Activated CD8-positive, alpha-beta T cell treated with anti-CD3 and anti-CD28 coated beads for 36 hours (primary cell): ENCODE measurements around the gene PKN1. TPM values are rescaled to one million over a fixed set of nuclear protein-coding genes. Genes with fewer than 3 reads are reported as not detected.

Experiments
- ATAC-seq: fragments of 200-7000 bp; cut with Tn5 transposase; one replicate; pipeline ENCODE4 v1.10.0; 2021; ENCODE audit warnings: mild to moderate bottlenecking, moderate library complexity
- CTCF ChIA-PET: fragments of 350-600 bp; sonication (Branson Sonifier 250); formaldehyde crosslinking; loops from one replicate; lab custom pipeline; 2021; ENCODE audit warnings: antibody characterized with exemption; lab: Charles Lee
- POLR2A ChIA-PET: fragments of 350-600 bp; sonication (Branson Sonifier 250); formaldehyde crosslinking; loops from one replicate; lab custom pipeline; 2021; ENCODE audit warnings: antibody characterized with exemption; lab: Charles Lee
- DNase-seq: peaks from one replicate; pipeline ENCODE4 v3.0.0-alpha.2; 2020
- H3K27ac Mint-ChIP-seq: one replicate; pipeline ENCODE4 v1.8.0; 2021; ENCODE audit warnings: mild to moderate bottlenecking, mixed read lengths
- H3K27me3 Mint-ChIP-seq: one replicate; pipeline ENCODE4 v1.8.0; 2021; ENCODE audit warnings: mixed read lengths
- H3K36me3 Mint-ChIP-seq: one replicate; pipeline ENCODE4 v1.8.0; 2021; ENCODE audit warnings: low read depth, mixed read lengths
- H3K4me1 Mint-ChIP-seq: one replicate; pipeline ENCODE4 v1.8.0; 2021; ENCODE audit warnings: low read depth, mixed read lengths
- H3K4me3 Mint-ChIP-seq: one replicate; pipeline ENCODE4 v1.8.0; 2021; ENCODE audit warnings: mild to moderate bottlenecking, moderate library complexity, mixed read lengths
- H3K9me3 Mint-ChIP-seq: one replicate; pipeline ENCODE4 v1.8.0; 2021; ENCODE audit warnings: mixed read lengths
- CTCF ChIP-seq: fragments of 200-600 bp; IDR thresholded peaks from one replicate; pipeline ENCODE4 v1.8.0; 2022; ENCODE audit warnings: antibody characterized with exemption, mild to moderate bottlenecking
- intact Hi-C: fragments of 100-400 bp; cut with micrococcal nuclease; formaldehyde crosslinking; loops from one replicate; pipeline ENCODE4 v1.10.0; 2022
- total RNA-seq, 2 experiments: library from RNA; stranded (reverse); gene quantifications; one replicate each; pipeline ENCODE4 v1.2.3, GENCODE V29; 2021

The PKN1 gene
- total RNA-seq, 2 experiments from 2014 or later, result 172 to 192 TPM

- peaks cover 79% of the 10 kb centered on the region for H3K36me3 Mint-ChIP-seq
- no peak for ATAC-seq
- intact Hi-C loops, result no loop called here
- no peaks in the 10 kb centered on the region for H3K27me3 Mint-ChIP-seq
- no peak overlapping the region for H3K4me3 Mint-ChIP-seq
- DNase-seq, result no peak
- H3K27ac Mint-ChIP-seq, result no peak overlapping the region
- POLR2A ChIA-PET, result interaction anchor here (0.9 to 9.4 kb wide), 8 partner anchors 11 to 212 kb away, joined by 3 to 168 read pairs (median 4); partner anchors contain the start of gene ADGRE5
- H3K9me3 Mint-ChIP-seq, result no peaks in the 10 kb centered on the region
- H3K4me1 Mint-ChIP-seq, result peaks cover 56% of the 10 kb centered on the region
- CTCF ChIA-PET, result interaction anchor here (1.5 to 2.3 kb wide), 2 partner anchors 50 to 54 kb away, joined by 6 read pairs; no protein-coding TSS in a partner anchor
- TF ChIP-seq CTCF, result no peak
Measured at GRCh38 chr19:14412324-14412995, 20.6 kb upstream of the PKN1 start.

- H3K4me3 Mint-ChIP-seq, result no peak overlapping the region
- intact Hi-C loops, result no loop called here
- ChIA-PET CTCF (interaction anchor here (1.0 to 2.3 kb wide), 3 partner anchors 26 to 55 kb away, joined by 3 to 6 read pairs (median 6); no protein-coding TSS in a partner anchor), POLR2A (interaction anchor here (0.6 to 8.9 kb wide), 7 partner anchors 7 to 240 kb away, joined by 3 to 58 read pairs (median 5); partner anchors contain the start of gene ADGRE5)
- ATAC-seq (no peak), DNase-seq (no peak)
- H3K36me3 Mint-ChIP-seq, result peaks cover 78% of the 10 kb centered on the region
- no peaks in the 10 kb centered on the region for H3K27me3 Mint-ChIP-seq
- TF ChIP-seq CTCF, result no peak
- H3K27ac Mint-ChIP-seq, result peak overlapping the region; percentile 78
- no peaks in the 10 kb centered on the region for H3K9me3 Mint-ChIP-seq
- H3K4me1 Mint-ChIP-seq, result peaks cover 56% of the 10 kb centered on the region
Measured at GRCh38 chr19:14412996-14413692, 20.0 kb upstream of the PKN1 start.

GRCh38 chr19:14413693-14414181 lies 19.4 kb upstream of the PKN1 start:
- H3K4me1 Mint-ChIP-seq, result peaks cover 51% of the 10 kb centered on the region

GRCh38 chr19:14414926-14415690 lies 18.0 kb upstream of the PKN1 start:
- no peak for DNase-seq
- Mint-ChIP-seq H3K9me3 (no peaks in the 10 kb centered on the region), H3K36me3 (peaks cover 66% of the 10 kb centered on the region), H3K27me3 (no peaks in the 10 kb centered on the region), H3K4me1 (peaks cover 43% of the 10 kb centered on the region), H3K4me3 (peak overlapping the region; percentile 93), H3K27ac (peak overlapping the region; percentile 82)
- ATAC-seq, result no peak
- ChIA-PET POLR2A (interaction anchor here (1.3 to 8.9 kb wide), 5 partner anchors 9 to 57 kb away, joined by 3 to 58 read pairs (median 5); partner anchors contain the start of gene ADGRE5), CTCF (interaction anchor here (0.7 to 3.0 kb wide), 6 partner anchors 9 to 68 kb away, joined by 3 to 21 read pairs (median 4); no protein-coding TSS in a partner anchor)
- no peak for TF ChIP-seq CTCF
- intact Hi-C loops, result no loop called here

More at GRCh38 chr19:14413693-14414181, 19.4 kb upstream of the PKN1 start:
- Mint-ChIP-seq H3K27me3 (no peaks in the 10 kb centered on the region), H3K9me3 (no peaks in the 10 kb centered on the region), H3K27ac (peak overlapping the region; percentile 78), H3K36me3 (peaks cover 75% of the 10 kb centered on the region), H3K4me3 (no peak overlapping the region)
- POLR2A ChIA-PET, result interaction anchor here (0.6 to 8.9 kb wide), 8 partner anchors 7 to 241 kb away, joined by 3 to 58 read pairs (median 4); partner anchors contain the start of gene ADGRE5
- no peak for TF ChIP-seq CTCF
- intact Hi-C loops, result no loop called here
- ATAC-seq, result no peak
- CTCF ChIA-PET, result interaction anchor here (1.0 to 3.0 kb wide), 4 partner anchors 8 to 56 kb away, joined by 3 to 21 read pairs (median 6); no protein-coding TSS in a partner anchor
- no peak for DNase-seq
